Prostate gland (tissue), 2 donors: ENCODE measurements around the gene PPP1R15B. TPM values are rescaled to one million over a fixed set of nuclear protein-coding genes. Genes with fewer than 3 reads are reported as not detected.

Experiments
- DNase-seq: peaks from one replicate; pipeline ENCODE4 v3.0.0-alpha.2; 2019; ENCODE audit warnings: low spot score
- H3K27ac ChIP-seq, 2 donors: fragments of 200-600 bp; sonication (generic); 2 replicates each; pipeline ENCODE4 v1.5.1; 2017 to 2019
- H3K27me3 ChIP-seq: fragments of 200-600 bp; sonication (generic); replicated peaks from 2 replicates; pipeline ENCODE4 v1.5.1; 2019; ENCODE audit not compliant: insufficient read depth
- H3K36me3 ChIP-seq, 2 donors: fragments of 200-600 bp; sonication (generic); 1 replicate in 1 of 2; 2 replicates in 1 of 2; pipeline versions ENCODE4 v1.5.1 to v1.8.1; 2017 to 2019
- H3K4me1 ChIP-seq: fragments of 200-600 bp; sonication (generic); replicated peaks from 2 replicates; pipeline ENCODE4 v1.5.1; 2019
- H3K4me3 ChIP-seq, 2 donors: fragments of 200-600 bp; sonication (generic); 2 replicates each; pipeline ENCODE4 v1.5.1; 2017 to 2019
- H3K9me3 ChIP-seq: fragments of 200-600 bp; sonication (generic); 2 replicates; pipeline ENCODE4 v1.5.1; 2017
- POLR2A ChIP-seq: fragments of 450-650 bp; IDR thresholded peaks from one replicate; pipeline ENCODE4 v1.6.1; 2016; ENCODE audit warnings: antibody characterized with exemption, mild to moderate bottlenecking
- POLR2AphosphoS5 ChIP-seq: sonication (generic); formaldehyde crosslinking; IDR thresholded peaks from one replicate; pipeline ENCODE4 v1.6.1; 2017; ENCODE audit warnings: antibody characterized with exemption
- WGBS: methylation state at CpG from one replicate; pipeline ENCODE4 v1.1.5; 2018; 5-methylcytosine and 5-hydroxymethylcytosine counted together
- intact Hi-C: fragments of 100-400 bp; cut with DNase I; formaldehyde crosslinking; loops from one replicate; pipeline ENCODE4 v1.14.2; 2022
- small RNA-seq, 2 donors: library from RNA; depleted of rRNA; stranded (forward); fragments of <200 nt; gene quantifications; one replicate each; pipeline ENCODE3, GENCODE V24; 2016
- total RNA-seq, 2 donors: library from RNA; depleted of rRNA; stranded (reverse); fragments of >200 nt; gene quantifications; one replicate each; pipeline ENCODE4 v1.1.0, GENCODE V29; 2016
- TF ChIP-seq, protein P1 (sequence below), 4 experiments: fragments of 200-600 bp in 2 of 4; fragments of 450-650 bp in 2 of 4; sonication (generic) in 2 of 4; IDR thresholded peaks; 1 replicate in 3 of 4; 2 replicates in 1 of 4; pipeline ENCODE4 v1.5.1; 2016 to 2019; ENCODE audit warnings: antibody characterized with exemption in 4 of 4, mild to moderate bottlenecking in 2 of 4, moderate library complexity in 2 of 4

Gene PPP1R15B
- total RNA-seq, 2 donors from 2014 or later, result 43.5 to 45.0 TPM

- Histone ChIP-seq H3K36me3 (no peaks in the 10 kb centered on the region), H3K27ac (no peak overlapping the region), H3K9me3 (no peaks in the 10 kb centered on the region), H3K27me3 (no peaks in the 10 kb centered on the region), H3K4me3 (no peak overlapping the region), H3K4me1 (no peaks in the 10 kb centered on the region)
- WGBS, result 79% methylated on average over 23 of the region's 23 CpGs
- TF ChIP-seq POLR2A (no peak), POLR2AphosphoS5 (no peak)
- TF ChIP-seq, protein P1, sequence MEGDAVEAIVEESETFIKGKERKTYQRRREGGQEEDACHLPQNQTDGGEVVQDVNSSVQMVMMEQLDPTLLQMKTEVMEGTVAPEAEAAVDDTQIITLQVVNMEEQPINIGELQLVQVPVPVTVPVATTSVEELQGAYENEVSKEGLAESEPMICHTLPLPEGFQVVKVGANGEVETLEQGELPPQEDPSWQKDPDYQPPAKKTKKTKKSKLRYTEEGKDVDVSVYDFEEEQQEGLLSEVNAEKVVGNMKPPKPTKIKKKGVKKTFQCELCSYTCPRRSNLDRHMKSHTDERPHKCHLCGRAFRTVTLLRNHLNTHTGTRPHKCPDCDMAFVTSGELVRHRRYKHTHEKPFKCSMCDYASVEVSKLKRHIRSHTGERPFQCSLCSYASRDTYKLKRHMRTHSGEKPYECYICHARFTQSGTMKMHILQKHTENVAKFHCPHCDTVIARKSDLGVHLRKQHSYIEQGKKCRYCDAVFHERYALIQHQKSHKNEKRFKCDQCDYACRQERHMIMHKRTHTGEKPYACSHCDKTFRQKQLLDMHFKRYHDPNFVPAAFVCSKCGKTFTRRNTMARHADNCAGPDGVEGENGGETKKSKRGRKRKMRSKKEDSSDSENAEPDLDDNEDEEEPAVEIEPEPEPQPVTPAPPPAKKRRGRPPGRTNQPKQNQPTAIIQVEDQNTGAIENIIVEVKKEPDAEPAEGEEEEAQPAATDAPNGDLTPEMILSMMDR (IDR thresholded peaks at IDR 0.05), result no peak
- no peak for DNase-seq
- intact Hi-C loops, result no loop called here
Measured at GRCh38 chr1:204357551-204358490, 53.8 kb downstream of the PPP1R15B start.

- Histone ChIP-seq H3K36me3 (no peaks in the 10 kb centered on the region), H3K27me3 (no peaks in the 10 kb centered on the region), H3K4me1 (no peaks in the 10 kb centered on the region), H3K4me3 (no peak overlapping the region), H3K27ac (no peak overlapping the region), H3K9me3 (no peaks in the 10 kb centered on the region)
- no peak for DNase-seq
- TF ChIP-seq, protein P1 (IDR thresholded peaks at IDR 0.05), result no peak
- TF ChIP-seq POLR2A (no peak), POLR2AphosphoS5 (no peak)
- WGBS, result 62% methylated on average over 4 of the region's 4 CpGs
- intact Hi-C loops, result no loop called here
Measured at GRCh38 chr1:204356997-204357396, 54.6 kb downstream of the PPP1R15B start.

- 87% methylated on average over 4 of the region's 4 CpGs for WGBS
- H3K4me3 ChIP-seq, result no peak overlapping the region
- no peaks in the 10 kb centered on the region for H3K9me3 ChIP-seq
- intact Hi-C loops, result no loop called here
- H3K27ac ChIP-seq, result no peak overlapping the region
- H3K4me1 ChIP-seq, result no peaks in the 10 kb centered on the region
- TF ChIP-seq POLR2A (no peak), POLR2AphosphoS5 (no peak)
- TF ChIP-seq, protein P1 (IDR thresholded peaks at IDR 0.05), result no peak
- no peaks in the 10 kb centered on the region for H3K36me3 ChIP-seq
- no peak for DNase-seq
- no peaks in the 10 kb centered on the region for H3K27me3 ChIP-seq
Measured at GRCh38 chr1:204355913-204356312, 55.7 kb downstream of the PPP1R15B start.

DNA sequence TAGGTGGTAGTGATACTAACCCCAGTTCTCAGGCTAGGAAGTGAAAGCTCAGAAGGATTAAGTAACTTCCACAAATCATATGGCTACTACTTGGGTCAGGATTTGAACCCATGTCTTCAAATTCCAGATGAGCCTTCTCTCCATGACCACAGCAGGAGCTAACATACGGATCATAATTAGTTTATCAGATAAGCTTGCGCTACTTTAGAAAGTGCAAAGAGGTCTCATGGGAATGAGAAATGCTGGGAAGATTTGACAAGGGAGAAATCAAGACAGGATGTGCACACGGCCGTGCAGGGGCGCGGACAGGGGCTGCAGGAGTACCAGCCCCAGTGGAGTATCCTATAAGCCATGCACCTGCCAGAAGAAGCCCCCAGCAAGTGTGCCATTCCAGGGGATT is 57.0 kb downstream of the PPP1R15B start:
- H3K27ac ChIP-seq, result no peak overlapping the region
- intact Hi-C loops, result loop anchor here (5.0 kb wide), 1 partner anchor 92 kb away; no protein-coding TSS in a partner anchor
- no peaks in the 10 kb centered on the region for H3K4me1 ChIP-seq
- TF ChIP-seq, protein P1 (IDR thresholded peaks at IDR 0.05), result no peak
- TF ChIP-seq POLR2A (no peak), POLR2AphosphoS5 (no peak)
- H3K36me3 ChIP-seq, result no peaks in the 10 kb centered on the region
- no peak for DNase-seq
- no peaks in the 10 kb centered on the region for H3K27me3 ChIP-seq
- WGBS, result 80% methylated on average over 6 of the region's 6 CpGs
- H3K9me3 ChIP-seq, result no peaks in the 10 kb centered on the region
- H3K4me3 ChIP-seq, result no peak overlapping the region

Small RNA genes within 50 kb of the gene (small RNA-seq; reads per million reads assigned to genes)
- 0 reads per million in 2 donors for gene AL606489.2

Other genes starting within 250 kb of the PPP1R15B start
- gene REN, start 245.5 kb downstream of the PPP1R15B start, total RNA-seq, result under 1 TPM in 1 of 2 donors, not detected in 1; 0.36 TPM
- 1 to 10 TPM in 1 of 2 donors, not detected in 1; 6.0 TPM for gene KISS1, start 215.3 kb downstream of the PPP1R15B start, total RNA-seq
- 1 to 10 TPM; 3.0 to 3.6 TPM for gene GOLT1A, start 197.8 kb downstream of the PPP1R15B start, total RNA-seq
- 10 to 100 TPM; 24.5 to 49.3 TPM for gene PLEKHA6, start 51.9 kb downstream of the PPP1R15B start, total RNA-seq
- 10 to 100 TPM; 20.9 to 24.1 TPM for gene PIK3C2B, start 83.0 kb upstream of the PPP1R15B start, total RNA-seq
- 10 to 100 TPM; 38.0 to 66.9 TPM for gene MDM4, start 104.6 kb upstream of the PPP1R15B start, total RNA-seq